Lower lobe of right lung (tissue), 2 donors: ENCODE measurements around the gene LIN7A. TPM values are rescaled to one million over a fixed set of nuclear protein-coding genes. Genes with fewer than 3 reads are reported as not detected.

Source experiments
- ATAC-seq, 2 donors: fragments of 200-7000 bp; cut with Tn5 transposase; one replicate each; pipeline ENCODE4 v1.9.1; 2020 to 2022; ENCODE audit warnings: mild to moderate bottlenecking in 2 of 2, moderate library complexity in 2 of 2
- DNase-seq: peaks from one replicate; pipeline ENCODE4 v3.0.0-alpha.2; 2020
- H3K27ac ChIP-seq: fragments of 200-600 bp; one replicate; pipeline ENCODE4 v1.8.0; 2022
- H3K27me3 ChIP-seq: fragments of 200-600 bp; one replicate; pipeline ENCODE4 v1.8.0; 2022; ENCODE audit warnings: low read depth
- H3K36me3 ChIP-seq: fragments of 200-600 bp; one replicate; pipeline ENCODE4 v1.8.0; 2022; ENCODE audit warnings: mild to moderate bottlenecking
- H3K4me1 ChIP-seq: fragments of 200-600 bp; one replicate; pipeline ENCODE4 v1.8.0; 2022
- H3K4me3 ChIP-seq: fragments of 200-600 bp; one replicate; pipeline ENCODE4 v1.8.0; 2022; ENCODE audit warnings: mild to moderate bottlenecking
- H3K9me3 ChIP-seq: fragments of 200-600 bp; one replicate; pipeline ENCODE4 v1.8.0; 2022
- intact Hi-C: fragments of 100-400 bp; cut with DNase I; formaldehyde crosslinking; loops from one replicate; pipeline ENCODE4 v1.11.0; 2022
- total RNA-seq: library from RNA; stranded (reverse); fragmentation: NEBNext Ultra II Directional; extraction: Animal tissue kit (Norgen Biotek cat#: 25700); gene quantifications from one replicate; pipeline ENCODE4 v1.2.1, GENCODE V29; 2021
- TF ChIP-seq, protein P1 (sequence below): fragments of 200-600 bp; IDR thresholded peaks from one replicate; pipeline ENCODE4 v1.8.0; 2022; ENCODE audit warnings: antibody characterized with exemption, mild to moderate bottlenecking
- donor health status: DM: no; HTN: yes; CAD: no; lungs with severe emphysema.

The LIN7A gene
- total RNA-seq, 1 donor from 2014 or later, result 14.6 TPM

DNA sequence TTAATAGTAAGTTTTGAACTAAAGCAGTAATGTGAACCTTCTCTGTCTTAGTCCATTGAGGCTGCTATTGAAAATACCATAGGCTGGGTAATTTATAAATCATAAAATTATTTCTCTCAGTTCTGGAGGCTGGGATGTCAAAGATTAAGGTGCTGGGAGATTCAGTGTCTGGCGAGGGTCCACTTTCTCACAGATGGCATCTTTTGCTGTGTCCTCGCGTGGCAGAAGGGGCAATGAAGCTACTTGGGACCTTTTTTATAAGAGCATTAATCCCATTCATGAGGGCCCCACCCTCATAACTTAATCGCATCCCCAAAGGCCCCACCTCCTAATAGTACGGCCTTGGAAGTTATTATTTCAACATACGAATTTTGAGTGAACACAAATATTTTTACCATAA, 28.4 kb downstream of the LIN7A start:
- TF ChIP-seq, protein P1, sequence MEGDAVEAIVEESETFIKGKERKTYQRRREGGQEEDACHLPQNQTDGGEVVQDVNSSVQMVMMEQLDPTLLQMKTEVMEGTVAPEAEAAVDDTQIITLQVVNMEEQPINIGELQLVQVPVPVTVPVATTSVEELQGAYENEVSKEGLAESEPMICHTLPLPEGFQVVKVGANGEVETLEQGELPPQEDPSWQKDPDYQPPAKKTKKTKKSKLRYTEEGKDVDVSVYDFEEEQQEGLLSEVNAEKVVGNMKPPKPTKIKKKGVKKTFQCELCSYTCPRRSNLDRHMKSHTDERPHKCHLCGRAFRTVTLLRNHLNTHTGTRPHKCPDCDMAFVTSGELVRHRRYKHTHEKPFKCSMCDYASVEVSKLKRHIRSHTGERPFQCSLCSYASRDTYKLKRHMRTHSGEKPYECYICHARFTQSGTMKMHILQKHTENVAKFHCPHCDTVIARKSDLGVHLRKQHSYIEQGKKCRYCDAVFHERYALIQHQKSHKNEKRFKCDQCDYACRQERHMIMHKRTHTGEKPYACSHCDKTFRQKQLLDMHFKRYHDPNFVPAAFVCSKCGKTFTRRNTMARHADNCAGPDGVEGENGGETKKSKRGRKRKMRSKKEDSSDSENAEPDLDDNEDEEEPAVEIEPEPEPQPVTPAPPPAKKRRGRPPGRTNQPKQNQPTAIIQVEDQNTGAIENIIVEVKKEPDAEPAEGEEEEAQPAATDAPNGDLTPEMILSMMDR, result no peak
- no peak for ATAC-seq
- Histone ChIP-seq H3K4me1 (no peaks in the 10 kb centered on the region), H3K9me3 (no peaks in the 10 kb centered on the region), H3K27me3 (no peaks in the 10 kb centered on the region), H3K36me3 (no peaks in the 10 kb centered on the region), H3K27ac (no peak overlapping the region), H3K4me3 (no peak overlapping the region)
- intact Hi-C loops, result no loop called here
- no peak for DNase-seq

DNA sequence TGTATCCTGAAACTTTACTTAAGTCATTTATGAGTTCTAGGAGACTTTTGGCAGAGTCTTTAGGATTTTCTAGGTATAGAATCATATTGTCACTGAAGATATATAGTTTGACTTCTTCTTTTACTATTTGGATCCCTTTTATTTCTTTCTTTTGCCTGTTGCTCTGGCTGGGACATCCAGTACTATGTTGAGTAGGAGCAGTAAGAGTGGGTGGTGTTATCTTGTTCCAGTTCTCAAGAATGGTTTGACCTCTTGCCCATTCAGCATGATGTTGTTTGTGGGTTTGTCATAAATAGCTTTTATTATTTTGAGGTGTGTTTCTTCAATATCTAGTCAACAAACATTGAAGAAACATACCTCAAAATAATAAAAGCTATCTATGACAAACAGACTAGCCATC, 35.0 kb downstream of the LIN7A start:
- no peak for ATAC-seq
- intact Hi-C loops, result no loop called here
- DNase-seq, result no peak
- H3K27me3 ChIP-seq, result no peaks in the 10 kb centered on the region
- no peak overlapping the region for H3K27ac ChIP-seq
- no peaks in the 10 kb centered on the region for H3K36me3 ChIP-seq
- no peak overlapping the region for H3K4me3 ChIP-seq
- no peaks in the 10 kb centered on the region for H3K9me3 ChIP-seq
- no peaks in the 10 kb centered on the region for H3K4me1 ChIP-seq
- TF ChIP-seq, protein P1, result no peak

DNA sequence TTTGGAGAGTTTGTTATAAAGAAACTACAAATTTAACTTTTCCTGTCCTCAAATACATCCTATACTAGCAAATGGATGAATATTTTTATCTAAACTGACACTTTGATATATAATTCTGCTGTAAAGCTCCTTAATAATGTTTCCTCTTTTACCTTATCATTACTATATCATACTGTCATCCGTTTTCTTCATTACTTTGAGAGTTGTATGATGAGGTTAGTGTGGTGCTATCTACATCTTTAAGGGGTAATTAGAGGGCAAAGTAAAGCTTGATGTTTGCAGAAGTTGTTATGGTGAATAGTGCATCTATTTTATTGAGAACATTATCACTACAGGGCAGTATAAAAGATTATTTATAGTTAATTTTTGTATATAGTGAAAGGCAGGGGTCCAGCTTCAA, 36.1 kb downstream of the LIN7A start:
- Histone ChIP-seq H3K27ac (no peak overlapping the region), H3K36me3 (no peaks in the 10 kb centered on the region), H3K9me3 (no peaks in the 10 kb centered on the region), H3K27me3 (no peaks in the 10 kb centered on the region), H3K4me1 (no peaks in the 10 kb centered on the region), H3K4me3 (no peak overlapping the region)
- DNase-seq (no peak), ATAC-seq (no peak)
- TF ChIP-seq, protein P1, result no peak
- intact Hi-C loops, result no loop called here

DNA sequence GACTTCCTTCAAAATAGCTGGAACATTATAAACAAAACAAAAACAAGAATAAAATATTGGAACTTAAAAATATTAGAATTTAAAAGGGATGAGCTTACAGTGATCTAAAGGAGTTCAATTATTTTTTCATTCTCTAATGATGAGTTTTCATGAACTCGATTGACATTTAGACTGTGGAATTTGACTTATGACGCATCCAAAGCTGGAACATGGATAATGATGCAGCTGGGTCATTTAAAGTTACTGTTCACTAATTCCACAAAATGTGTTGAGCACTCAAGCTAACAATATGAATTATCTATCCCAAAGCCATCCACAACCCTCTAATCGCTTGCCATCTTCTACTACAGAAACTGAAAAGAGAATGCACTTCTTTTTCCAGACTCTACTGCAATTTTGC, 42.5 kb downstream of the LIN7A start:
- no peak for ATAC-seq
- no peak overlapping the region for H3K4me3 ChIP-seq
- DNase-seq, result no peak
- no peaks in the 10 kb centered on the region for H3K27me3 ChIP-seq
- no peak overlapping the region for H3K27ac ChIP-seq
- H3K36me3 ChIP-seq, result no peaks in the 10 kb centered on the region
- intact Hi-C loops, result no loop called here
- no peaks in the 10 kb centered on the region for H3K9me3 ChIP-seq
- no peaks in the 10 kb centered on the region for H3K4me1 ChIP-seq
- TF ChIP-seq, protein P1, result no peak

DNA sequence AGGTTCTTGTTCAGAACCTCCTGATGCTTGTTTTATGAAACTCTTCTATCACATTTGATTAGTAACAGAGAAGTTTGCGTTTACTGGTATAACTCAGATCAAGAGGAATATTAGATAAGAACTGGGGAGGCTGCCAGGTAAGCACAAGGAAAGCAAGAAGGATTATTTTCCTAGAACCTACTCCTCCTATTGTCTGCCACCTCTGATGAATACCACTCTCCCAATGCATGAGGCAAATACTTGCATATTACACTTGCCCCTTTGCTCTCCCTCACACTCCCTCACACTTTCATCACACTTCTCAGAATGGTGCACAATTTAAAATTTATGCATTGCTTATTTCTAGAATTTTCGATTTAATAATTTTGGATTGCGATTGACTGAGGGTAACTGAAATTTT, 43.6 kb downstream of the LIN7A start:
- intact Hi-C loops, result no loop called here
- Histone ChIP-seq H3K27me3 (no peaks in the 10 kb centered on the region), H3K27ac (no peak overlapping the region), H3K4me3 (no peak overlapping the region), H3K36me3 (no peaks in the 10 kb centered on the region), H3K9me3 (no peaks in the 10 kb centered on the region), H3K4me1 (no peaks in the 10 kb centered on the region)
- TF ChIP-seq, protein P1, result no peak
- no peak for DNase-seq
- ATAC-seq, result no peak
